HepG2 (cell line): ENCODE results near the gene PKMYT1. TPM values are rescaled to one million over a fixed set of nuclear protein-coding genes. Genes with fewer than 3 reads are reported as not detected.

Source experiments
- CEBPB ChIP-seq: IDR thresholded peaks from 2 replicates; pipeline ENCODE4 v1.6.1; 2011; ENCODE audit warnings: low read depth, low read length, improper control_type of control experiment, borderline replicate concordance
- GABPB1 ChIP-seq: IDR thresholded peaks from 2 replicates; pipeline ENCODE4 v1.6.1; 2016; ENCODE audit warnings: mild to moderate bottlenecking, missing genetic modification reagents, moderate library complexity, missing compliant biosample characterization
- KLF15 ChIP-seq: sonication (generic); formaldehyde crosslinking; IDR thresholded peaks from 2 replicates; pipeline ENCODE4 v1.8.1; 2023; ENCODE audit warnings: borderline replicate concordance, mild to moderate bottlenecking, inconsistent platforms, missing genetic modification reagents, mixed read lengths
- NCOA1 ChIP-seq: sonication (generic); formaldehyde crosslinking; IDR thresholded peaks from 2 replicates; pipeline ENCODE4 v1.9.0; 2021; ENCODE audit warnings: missing genetic modification reagents
- NKX3-1 ChIP-seq: sonication (generic); formaldehyde crosslinking; IDR thresholded peaks from 2 replicates; pipeline ENCODE4 v1.5.0; 2020; ENCODE audit warnings: missing genetic modification reagents
- NPAS2 ChIP-seq: sonication (generic); formaldehyde crosslinking; IDR thresholded peaks from 2 replicates; pipeline ENCODE4 v1.8.0; 2022; ENCODE audit warnings: mild to moderate bottlenecking, missing genetic modification reagents, borderline replicate concordance
- NR3C1 ChIP-seq: sonication (generic); formaldehyde crosslinking; IDR thresholded peaks from 2 replicates; pipeline ENCODE4 v1.4.0; 2020; ENCODE audit warnings: missing genetic modification reagents
- RAD21 ChIP-seq: fragments of 450-650 bp; formaldehyde crosslinking; IDR thresholded peaks from 2 replicates; pipeline ENCODE4 v1.5.0; 2020; ENCODE audit warnings: mild to moderate bottlenecking
- RNF2 ChIP-seq: fragments of 450-650 bp; conservative IDR thresholded peaks from 2 replicates; pipeline ENCODE4 v1.6.1; 2016; ENCODE audit warnings: low read depth
- SETDB1 ChIP-seq: sonication (generic); formaldehyde crosslinking; IDR thresholded peaks from 2 replicates; pipeline ENCODE4 v1.5.1; 2020; ENCODE audit warnings: missing genetic modification reagents, mild to moderate bottlenecking, borderline replicate concordance
- SNAI1 ChIP-seq: sonication (generic); formaldehyde crosslinking; IDR thresholded peaks from 2 replicates; pipeline ENCODE4 v1.5.0; 2020; ENCODE audit warnings: mild to moderate bottlenecking, missing genetic modification reagents, borderline replicate concordance
- SP5 ChIP-seq: IDR thresholded peaks from 2 replicates; pipeline ENCODE4 v1.6.1; 2016; ENCODE audit warnings: low read depth, borderline replicate concordance
- TMF1 ChIP-seq: sonication (generic); formaldehyde crosslinking; IDR thresholded peaks from 2 replicates; pipeline ENCODE4 v1.8.1; 2022; ENCODE audit warnings: low read depth, missing genetic modification reagents
- ZNF180 ChIP-seq: sonication (generic); formaldehyde crosslinking; IDR thresholded peaks from 2 replicates; pipeline ENCODE4 v1.4.0; 2020; ENCODE audit warnings: low read depth, missing genetic modification reagents, borderline replicate concordance
- ZNF570 ChIP-seq: sonication (generic); formaldehyde crosslinking; IDR thresholded peaks from 2 replicates; pipeline ENCODE4 v1.4.0; 2020; ENCODE audit warnings: mild to moderate bottlenecking, missing genetic modification reagents, borderline replicate concordance
- ZNF724P ChIP-seq: sonication (generic); formaldehyde crosslinking; IDR thresholded peaks from 2 replicates; pipeline ENCODE4 v1.8.0; 2022; ENCODE audit warnings: missing genetic modification reagents, borderline replicate concordance
- ZNF780A ChIP-seq: sonication (generic); formaldehyde crosslinking; IDR thresholded peaks from 2 replicates; pipeline ENCODE4 v1.8.0; 2022; ENCODE audit warnings: mild to moderate bottlenecking, missing genetic modification reagents, moderate library complexity
- ZSCAN30 ChIP-seq: sonication (generic); formaldehyde crosslinking; IDR thresholded peaks from 2 replicates; pipeline ENCODE4 v1.5.0; 2020; ENCODE audit warnings: mild to moderate bottlenecking, missing genetic modification reagents
- polyA plus RNA-seq, 8 experiments: library from polyadenylated mRNA; depleted of rRNA in 3 of 8; stranded (reverse) in 7 of 8; unstranded in 1 of 8; fragments of >200 nt; fragmentation: Illumina TruSeq in 4 of 8; extraction: Trizol in 4 of 8; gene quantifications; 2 replicates each; pipeline versions ENCODE4 v1.2.1 to v1.2.3, GENCODE V29; 2011 to 2016; ENCODE audit warnings: low read depth in 4 of 8, missing spikeins in 1 of 8, mixed read lengths in 1 of 8; ENCODE audit not compliant: insufficient read depth in 1 of 8
- total RNA-seq, 5 experiments: library from RNA; depleted of rRNA; stranded (reverse); fragments of >200 nt; fragmentation: Illumina TruSeq; extraction: Trizol; gene quantifications; 2 replicates each; pipeline ENCODE4 v1.2.3, GENCODE V29; 2016; ENCODE audit warnings: low read depth in 1 of 5
- TF ChIP-seq, protein P1 (sequence below): sonication (generic); formaldehyde crosslinking; IDR thresholded peaks from 2 replicates; pipeline ENCODE4 v1.5.1; 2020; ENCODE audit warnings: mild to moderate bottlenecking, missing genetic modification reagents, moderate library complexity
- TF ChIP-seq, protein P2 (sequence below): sonication (generic); formaldehyde crosslinking; IDR thresholded peaks from 2 replicates; pipeline ENCODE4 v1.8.1; 2023; ENCODE audit warnings: missing genetic modification reagents, inconsistent platforms, borderline replicate concordance
- TF ChIP-seq, protein P3 (sequence below): IDR thresholded peaks from 2 replicates; pipeline ENCODE4 v1.4.0; 2020; ENCODE audit warnings: mild to moderate bottlenecking, missing genetic modification reagents
- TF ChIP-seq, protein P4 (sequence below): sonication (generic); formaldehyde crosslinking; conservative IDR thresholded peaks from 2 replicates; pipeline ENCODE4 v1.4.0; 2020; ENCODE audit warnings: missing genetic modification reagents

Gene PKMYT1
- total and polyA plus RNA-seq, 2 of the 13 experiments (the other 11 are each of a cell fraction or from before 2014, with no cell fraction given) = 7.0 to 27.8 TPM

DNA sequence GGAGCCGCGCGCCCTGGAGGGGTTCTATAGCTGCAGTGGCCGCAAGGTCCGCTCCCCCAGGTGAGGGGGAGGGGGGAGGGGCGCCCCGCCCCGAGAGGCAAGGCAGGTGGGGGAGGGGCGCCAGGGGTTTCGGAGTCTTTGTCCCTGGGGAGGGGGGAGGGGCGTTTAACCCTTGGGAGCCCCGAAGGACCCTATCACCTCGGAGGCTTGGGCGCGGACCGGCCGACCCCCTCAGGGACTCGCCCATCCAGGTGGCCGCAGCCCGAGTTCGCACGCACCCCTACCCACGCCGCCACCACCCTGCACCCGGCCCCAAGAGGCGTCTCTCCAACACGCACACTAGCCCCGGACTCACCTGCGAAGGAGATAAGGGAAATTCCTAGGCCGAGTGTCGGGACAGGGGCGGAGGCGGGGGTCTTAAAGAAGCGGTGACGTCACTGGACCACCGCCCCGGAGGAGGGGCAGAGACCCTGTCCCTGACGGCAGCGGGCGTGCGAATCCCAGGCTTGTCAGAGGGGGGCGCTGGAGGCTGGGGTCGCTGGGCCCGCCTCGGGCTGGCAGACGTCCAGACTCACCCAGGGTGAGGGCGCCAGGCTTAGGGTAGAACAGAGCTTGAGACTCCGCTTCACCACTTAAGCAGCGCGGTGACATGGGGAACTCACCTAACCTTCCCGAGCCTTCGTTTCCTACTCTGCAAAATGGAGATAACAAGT lies 37.7 kb upstream of the PKMYT1 start, which contains the start of gene CLDN6 (continued):
- TF ChIP-seq NCOA1 (CRISPR knock-in tag) (no peak), ZSCAN30 (no peak), SETDB1 (no peak), SP5 (0 out of 2 replicates have a peak, but pooled peaks have one; percentile 17), NPAS2 (CRISPR knock-in tag) (no peak), KLF15 (CRISPR knock-in tag) (no peak), RNF2 (no peak), TMF1 (CRISPR knock-in tag) (no peak), SNAI1 (CRISPR knock-in tag) (no peak), ZNF180 (CRISPR knock-in tag) (no peak), ZNF570 (CRISPR knock-in tag) (no peak), GABPB1 (CRISPR knock-in tag) (peak; percentile 36; the same call in 1 of the 2 replicates), ZNF780A (CRISPR knock-in tag) (no peak), RAD21 (CRISPR knock-in tag) (peak; percentile 69), NR3C1 (no peak), CEBPB (no peak), ZNF724P (no peak), NKX3-1 (CRISPR knock-in tag) (no peak)
- TF ChIP-seq, protein P1, sequence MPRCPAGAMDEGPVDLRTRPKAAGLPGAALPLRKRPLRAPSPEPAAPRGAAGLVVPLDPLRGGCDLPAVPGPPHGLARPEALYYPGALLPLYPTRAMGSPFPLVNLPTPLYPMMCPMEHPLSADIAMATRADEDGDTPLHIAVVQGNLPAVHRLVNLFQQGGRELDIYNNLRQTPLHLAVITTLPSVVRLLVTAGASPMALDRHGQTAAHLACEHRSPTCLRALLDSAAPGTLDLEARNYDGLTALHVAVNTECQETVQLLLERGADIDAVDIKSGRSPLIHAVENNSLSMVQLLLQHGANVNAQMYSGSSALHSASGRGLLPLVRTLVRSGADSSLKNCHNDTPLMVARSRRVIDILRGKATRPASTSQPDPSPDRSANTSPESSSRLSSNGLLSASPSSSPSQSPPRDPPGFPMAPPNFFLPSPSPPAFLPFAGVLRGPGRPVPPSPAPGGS (CRISPR knock-in tag) = no peak
- TF ChIP-seq, protein P2, sequence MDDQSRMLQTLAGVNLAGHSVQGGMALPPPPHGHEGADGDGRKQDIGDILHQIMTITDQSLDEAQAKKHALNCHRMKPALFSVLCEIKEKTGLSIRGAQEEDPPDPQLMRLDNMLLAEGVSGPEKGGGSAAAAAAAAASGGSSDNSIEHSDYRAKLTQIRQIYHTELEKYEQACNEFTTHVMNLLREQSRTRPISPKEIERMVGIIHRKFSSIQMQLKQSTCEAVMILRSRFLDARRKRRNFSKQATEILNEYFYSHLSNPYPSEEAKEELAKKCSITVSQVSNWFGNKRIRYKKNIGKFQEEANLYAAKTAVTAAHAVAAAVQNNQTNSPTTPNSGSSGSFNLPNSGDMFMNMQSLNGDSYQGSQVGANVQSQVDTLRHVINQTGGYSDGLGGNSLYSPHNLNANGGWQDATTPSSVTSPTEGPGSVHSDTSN (CRISPR knock-in tag) = no peak
- TF ChIP-seq, protein P3, sequence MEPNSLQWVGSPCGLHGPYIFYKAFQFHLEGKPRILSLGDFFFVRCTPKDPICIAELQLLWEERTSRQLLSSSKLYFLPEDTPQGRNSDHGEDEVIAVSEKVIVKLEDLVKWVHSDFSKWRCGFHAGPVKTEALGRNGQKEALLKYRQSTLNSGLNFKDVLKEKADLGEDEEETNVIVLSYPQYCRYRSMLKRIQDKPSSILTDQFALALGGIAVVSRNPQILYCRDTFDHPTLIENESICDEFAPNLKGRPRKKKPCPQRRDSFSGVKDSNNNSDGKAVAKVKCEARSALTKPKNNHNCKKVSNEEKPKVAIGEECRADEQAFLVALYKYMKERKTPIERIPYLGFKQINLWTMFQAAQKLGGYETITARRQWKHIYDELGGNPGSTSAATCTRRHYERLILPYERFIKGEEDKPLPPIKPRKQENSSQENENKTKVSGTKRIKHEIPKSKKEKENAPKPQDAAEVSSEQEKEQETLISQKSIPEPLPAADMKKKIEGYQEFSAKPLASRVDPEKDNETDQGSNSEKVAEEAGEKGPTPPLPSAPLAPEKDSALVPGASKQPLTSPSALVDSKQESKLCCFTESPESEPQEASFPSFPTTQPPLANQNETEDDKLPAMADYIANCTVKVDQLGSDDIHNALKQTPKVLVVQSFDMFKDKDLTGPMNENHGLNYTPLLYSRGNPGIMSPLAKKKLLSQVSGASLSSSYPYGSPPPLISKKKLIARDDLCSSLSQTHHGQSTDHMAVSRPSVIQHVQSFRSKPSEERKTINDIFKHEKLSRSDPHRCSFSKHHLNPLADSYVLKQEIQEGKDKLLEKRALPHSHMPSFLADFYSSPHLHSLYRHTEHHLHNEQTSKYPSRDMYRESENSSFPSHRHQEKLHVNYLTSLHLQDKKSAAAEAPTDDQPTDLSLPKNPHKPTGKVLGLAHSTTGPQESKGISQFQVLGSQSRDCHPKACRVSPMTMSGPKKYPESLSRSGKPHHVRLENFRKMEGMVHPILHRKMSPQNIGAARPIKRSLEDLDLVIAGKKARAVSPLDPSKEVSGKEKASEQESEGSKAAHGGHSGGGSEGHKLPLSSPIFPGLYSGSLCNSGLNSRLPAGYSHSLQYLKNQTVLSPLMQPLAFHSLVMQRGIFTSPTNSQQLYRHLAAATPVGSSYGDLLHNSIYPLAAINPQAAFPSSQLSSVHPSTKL (CRISPR knock-in tag) = 0 out of 2 replicates have a peak, but pooled peaks have one; percentile 16
- TF ChIP-seq, protein P4, sequence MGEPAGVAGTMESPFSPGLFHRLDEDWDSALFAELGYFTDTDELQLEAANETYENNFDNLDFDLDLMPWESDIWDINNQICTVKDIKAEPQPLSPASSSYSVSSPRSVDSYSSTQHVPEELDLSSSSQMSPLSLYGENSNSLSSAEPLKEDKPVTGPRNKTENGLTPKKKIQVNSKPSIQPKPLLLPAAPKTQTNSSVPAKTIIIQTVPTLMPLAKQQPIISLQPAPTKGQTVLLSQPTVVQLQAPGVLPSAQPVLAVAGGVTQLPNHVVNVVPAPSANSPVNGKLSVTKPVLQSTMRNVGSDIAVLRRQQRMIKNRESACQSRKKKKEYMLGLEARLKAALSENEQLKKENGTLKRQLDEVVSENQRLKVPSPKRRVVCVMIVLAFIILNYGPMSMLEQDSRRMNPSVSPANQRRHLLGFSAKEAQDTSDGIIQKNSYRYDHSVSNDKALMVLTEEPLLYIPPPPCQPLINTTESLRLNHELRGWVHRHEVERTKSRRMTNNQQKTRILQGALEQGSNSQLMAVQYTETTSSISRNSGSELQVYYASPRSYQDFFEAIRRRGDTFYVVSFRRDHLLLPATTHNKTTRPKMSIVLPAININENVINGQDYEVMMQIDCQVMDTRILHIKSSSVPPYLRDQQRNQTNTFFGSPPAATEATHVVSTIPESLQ (CRISPR knock-in tag) = no peak
